T follicular helper cell (primary cell): Measurements from ENCODE around the gene PLA2G4D.

Experiments used
- DNase-seq: peaks from one replicate; pipeline ENCODE4 v3.0.0-alpha.2; 2020; ENCODE audit warnings: low read depth

PLA2G4D gene

DNA sequence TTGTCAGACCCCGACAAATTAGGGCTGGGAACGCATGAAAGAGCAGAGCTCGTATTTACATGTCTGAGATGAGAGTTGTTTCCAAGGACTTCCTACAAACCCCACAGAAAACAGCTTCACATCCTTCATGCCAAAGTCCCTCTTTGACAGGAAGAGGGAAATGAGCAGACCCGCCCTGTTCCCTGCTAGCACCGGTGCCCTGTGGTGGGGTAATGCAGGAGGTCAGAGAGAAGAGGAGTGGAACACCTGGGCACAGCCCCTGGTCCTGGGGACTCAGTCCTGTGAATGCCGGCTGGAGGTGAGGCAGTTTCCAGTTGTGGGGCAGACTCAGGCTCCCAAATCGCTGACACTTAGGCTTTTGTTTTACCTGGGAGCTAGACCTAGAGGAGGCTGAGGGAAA is 4.0 kb downstream of the PLA2G4D start:
- no peak for DNase-seq

DNA sequence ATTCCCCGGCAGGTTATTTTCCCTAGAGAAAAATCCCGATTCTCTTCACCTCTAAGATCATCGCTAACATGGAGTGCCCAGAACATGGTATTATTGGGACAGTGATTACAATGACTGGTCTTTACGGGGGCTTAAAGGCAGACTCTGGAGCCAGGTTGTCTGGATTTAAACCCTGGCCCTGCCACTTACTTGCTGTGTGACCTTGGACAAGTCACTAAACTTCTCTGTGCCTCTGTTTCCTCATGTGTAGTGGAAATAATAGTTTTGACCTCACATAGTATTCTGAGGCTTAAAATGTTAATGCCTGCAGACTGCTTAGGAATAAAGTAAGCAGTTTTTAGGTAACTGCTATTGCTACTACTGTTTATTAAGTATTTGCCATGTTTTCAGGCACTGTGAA is 4.4 kb downstream of the PLA2G4D start:
- no peak for DNase-seq

DNA sequence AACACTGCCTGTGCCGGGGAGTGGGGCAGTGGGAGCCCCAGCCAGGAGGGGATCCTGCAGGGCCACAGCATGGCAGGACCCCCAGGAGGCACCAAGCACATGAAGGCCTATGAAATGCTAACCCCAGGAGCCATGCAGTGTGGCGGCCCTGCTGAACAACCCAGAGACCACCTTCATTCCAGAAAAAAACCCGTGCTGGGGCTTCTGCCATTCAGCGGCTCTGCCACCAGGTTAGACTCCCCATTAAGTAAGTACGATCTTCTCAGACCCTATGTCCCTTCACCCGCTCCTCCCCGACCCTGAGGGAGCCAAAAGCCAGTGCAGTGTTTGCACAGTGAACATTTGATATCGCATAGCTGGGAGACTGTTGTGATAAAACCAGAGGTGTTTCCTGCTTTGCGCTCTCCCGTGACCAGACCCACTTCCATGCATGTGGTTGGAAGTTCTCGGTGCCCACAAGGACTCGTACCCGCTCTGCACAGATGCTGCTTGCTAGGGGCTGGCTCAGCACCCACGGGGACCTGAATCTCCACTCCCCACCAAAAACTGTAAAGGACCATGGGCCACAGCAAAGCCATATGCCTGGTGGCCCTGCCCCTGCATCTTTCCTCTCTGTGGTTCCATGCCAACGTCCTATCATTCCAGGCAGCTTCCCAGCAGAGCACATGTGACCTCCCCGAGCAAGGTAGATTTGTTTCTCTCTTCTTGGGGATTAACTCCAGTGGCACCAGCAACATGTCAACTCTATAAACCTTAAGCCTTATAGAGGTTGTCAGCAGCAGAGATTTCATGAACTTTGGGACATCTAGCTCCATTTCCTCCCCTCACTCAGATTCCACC is 5.3 kb downstream of the PLA2G4D start:
- no peak for DNase-seq

DNA sequence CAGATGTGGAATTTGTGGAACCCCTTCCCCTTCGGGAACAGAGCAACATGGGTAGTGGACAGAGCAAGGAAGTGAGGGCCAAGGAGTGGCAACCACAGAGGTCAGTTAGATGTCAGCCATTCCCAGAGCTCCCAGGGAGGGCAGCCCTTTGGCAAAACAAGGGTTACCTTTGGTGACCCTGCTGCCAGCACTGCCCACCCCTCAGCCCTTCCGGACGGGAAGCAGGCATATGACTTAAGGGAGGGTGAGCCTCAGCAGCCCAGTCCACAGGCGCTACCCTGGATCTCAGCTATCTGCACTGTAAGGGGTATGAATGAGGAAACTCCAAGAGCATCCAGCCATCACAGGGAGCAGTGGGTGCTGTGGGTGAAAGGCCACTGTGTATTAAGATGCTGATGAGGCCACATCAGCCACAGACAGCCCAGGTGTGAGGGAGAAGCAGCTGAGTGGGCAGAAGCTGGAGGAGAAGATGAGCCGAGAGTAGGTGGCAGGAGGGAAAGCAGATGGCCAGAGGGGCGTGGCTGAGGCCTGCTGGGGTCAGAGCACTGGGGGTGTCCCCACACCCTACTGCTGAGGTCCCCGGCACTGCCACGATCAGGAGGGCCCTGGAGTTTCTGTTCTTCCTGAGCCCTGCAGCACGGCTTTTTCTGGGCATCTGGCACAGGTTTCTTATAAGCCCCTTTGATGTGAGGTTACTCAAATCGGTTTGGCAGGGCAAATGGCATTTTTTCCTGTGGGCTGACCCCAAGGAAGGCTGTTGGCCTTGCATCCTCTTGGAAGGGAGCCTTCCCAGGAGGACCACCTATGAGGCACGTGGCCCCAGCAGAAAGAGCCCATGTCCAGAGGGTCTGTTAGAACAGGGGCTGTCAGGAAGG is 6.2 kb downstream of the PLA2G4D start:
- DNase-seq = no peak

DNA sequence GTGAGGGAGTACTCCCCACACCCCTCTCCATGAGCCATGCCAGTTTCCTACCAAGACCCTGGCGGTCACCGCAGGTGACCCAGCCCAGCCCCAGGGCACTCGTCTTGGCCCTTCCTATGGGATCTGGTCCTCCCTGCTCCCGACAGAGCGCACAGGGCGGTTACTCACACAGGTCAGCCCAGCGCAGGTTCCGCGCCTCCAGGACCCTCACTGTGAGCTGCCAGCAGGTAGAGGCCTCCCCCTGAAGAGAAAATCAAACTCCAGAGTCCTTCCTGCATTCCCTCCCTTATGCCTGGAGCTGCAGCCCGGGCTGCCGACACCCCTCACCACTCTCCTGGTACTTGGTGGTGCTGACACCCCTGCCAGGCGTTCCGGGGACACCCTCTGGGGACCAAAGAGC is 6.9 kb downstream of the PLA2G4D start:
- no peak for DNase-seq

DNA sequence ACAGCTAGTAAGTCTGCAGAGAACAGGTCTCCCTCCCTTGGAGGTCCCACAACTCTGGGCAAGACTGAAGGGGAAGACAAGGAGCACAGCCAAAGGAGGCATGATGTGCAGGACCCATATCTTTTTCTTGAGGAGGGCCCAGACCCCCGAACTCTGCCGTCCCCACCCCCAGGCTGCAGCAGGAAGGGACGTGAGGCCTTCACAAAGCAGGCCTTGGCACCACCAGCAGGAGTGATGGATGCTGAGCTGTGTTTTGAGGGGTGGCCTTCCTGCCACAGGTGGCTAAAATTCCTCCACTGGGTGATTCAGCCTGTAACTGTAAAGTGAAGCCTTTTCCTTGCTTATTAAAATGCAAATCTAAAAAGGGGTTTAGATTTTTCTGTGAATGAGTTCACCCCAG is 8.6 kb downstream of the PLA2G4D start:
- DNase-seq = no peak

DNA sequence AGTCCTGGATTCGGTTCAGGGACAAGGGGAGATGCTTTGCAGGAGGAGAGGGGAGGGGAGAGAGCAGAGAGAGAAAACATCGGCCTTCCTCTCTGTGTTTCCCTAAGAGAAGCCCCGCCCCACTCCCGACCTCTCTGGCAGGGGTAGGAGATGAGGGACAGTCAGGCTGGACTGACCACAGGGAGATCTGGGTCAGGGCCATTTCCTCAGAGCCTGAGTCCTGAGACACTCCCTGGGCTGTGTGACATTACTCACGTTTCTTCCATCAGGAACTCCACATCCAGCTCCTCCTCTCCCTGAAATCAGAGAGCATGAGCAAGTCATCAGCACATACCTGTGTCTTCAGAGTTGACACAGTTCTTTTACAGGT is 9.1 kb downstream of the PLA2G4D start:
- DNase-seq = no peak

DNA sequence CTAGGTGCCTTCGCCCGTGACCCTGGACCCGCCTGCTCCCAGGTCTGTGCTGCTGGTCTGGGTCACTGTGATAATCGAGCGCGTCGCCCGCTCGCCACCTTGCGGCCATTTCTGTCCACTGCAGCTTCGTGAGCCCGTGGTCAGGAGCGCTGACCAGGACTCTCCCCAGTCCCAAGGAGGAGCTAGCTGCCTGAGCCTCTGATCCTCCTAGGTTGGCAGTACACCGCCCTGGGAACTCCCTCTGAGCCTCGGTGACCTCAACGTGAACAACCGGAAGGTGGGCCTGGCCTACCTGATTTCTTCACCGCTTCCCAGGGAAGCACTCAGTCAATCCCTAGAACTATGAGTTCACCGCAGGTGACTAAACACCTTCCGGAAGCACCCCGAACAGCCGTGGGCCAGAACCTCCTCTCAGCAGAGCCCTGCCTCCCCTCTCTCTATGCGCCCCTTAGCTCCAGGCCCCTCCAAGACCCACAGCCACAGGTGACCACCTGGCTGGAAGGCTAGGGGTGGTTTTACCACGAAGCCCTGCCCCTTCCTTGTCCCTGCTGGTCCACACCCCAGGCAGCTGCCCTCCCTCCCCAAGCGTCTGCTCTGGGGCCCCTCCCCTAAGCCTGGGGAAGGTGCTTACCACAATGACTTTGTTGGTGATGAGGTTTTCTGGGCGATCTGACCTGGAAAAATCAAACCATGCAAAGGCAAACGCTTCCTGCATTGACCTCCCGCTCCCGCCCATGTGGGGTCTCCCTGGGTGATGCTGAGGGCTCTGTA is 9.7 kb downstream of the PLA2G4D start:
- DNase-seq = no peak

DNA sequence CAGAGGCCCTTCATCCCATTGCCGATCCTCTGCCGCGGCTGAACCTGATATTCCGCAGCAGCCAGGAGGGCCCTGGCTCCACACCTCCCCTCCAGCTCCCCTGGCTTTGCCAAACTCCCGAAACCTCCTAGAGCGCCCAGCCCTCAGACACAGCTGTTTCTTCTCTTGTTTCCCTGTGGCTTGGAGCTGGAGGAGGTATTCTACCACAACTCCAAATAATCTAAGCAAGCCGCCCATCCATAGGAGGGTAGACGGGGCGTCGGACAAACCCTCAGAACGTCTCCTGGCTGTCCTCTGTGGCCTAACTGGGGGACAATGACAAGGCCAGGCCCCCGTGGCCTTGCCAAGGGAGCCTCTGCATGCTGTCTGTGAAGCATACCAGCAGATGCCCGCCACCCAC is 10.4 kb downstream of the PLA2G4D start:
- DNase-seq = no peak

DNA sequence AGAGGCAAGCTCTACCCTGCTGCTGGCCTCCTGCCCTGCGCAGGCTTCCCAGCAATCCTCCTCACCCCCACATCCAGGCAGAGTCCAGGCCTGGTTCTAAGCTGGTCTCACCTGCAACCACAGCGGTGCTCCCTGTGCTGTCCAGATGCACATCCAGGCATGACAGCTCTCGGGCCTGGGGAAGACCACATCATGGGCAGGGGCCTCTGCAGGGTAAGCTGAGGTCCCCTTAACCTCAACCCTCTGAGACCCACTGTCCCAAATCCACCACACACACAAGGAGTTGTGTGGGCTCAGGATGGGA is 10.8 kb downstream of the PLA2G4D start:
- DNase-seq = no peak

DNA sequence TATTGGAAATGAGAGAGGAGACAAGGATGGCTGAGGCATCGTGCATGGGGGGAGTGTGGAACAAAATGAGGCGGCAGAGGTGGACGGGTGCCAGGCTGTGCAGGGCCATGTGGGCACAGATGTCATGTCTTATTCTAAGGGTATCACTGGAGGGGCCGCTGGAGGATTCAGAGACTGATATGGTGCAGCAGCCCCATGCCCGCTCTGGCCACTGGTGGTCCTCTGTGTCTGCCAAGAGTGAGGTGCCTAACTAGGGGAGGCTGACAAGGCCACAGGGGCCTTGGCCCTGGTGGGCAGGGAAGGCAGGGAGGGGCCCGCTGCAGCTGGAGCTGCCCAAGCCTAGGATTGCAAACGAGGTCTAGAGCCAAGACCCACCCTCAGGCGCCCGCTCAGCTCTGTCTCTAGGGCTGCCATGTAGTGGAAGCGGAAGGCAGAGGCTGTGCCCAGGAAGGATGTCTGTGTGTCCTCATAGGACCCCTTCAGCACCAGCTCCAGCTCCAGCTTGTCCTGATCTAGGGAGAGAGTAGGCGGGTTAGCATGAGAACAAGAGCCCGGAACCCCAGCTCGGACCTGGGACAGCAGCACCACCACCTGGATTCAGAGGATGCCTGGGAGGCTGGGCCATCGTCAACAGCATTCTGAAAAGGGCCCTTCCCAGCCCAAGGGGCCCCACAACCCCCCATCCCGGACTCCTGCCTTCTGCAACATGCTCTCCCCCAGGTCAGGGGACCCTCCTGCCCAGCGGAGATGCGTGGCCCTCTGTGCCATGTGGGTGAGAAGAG is 11.3 kb downstream of the PLA2G4D start:
- DNase-seq = no peak

DNA sequence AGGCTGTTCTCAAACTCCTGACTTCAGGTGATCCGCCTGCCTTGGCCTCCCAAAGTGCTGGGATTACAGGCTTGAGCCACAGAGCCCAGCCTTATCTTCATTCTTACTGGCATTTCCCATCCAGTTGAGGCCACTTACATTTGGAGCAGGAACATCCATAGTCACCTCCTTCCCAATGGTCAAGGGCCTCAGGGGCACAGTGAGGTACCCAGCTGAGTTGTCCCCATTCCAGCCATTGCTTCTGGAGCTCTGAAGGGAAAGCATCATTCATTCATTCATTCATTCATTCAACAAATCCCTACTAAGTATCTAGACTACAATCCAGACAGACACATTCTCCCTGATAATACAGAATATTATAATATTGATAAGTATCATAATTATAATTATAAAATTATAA is 12.2 kb downstream of the PLA2G4D start:
- no peak for DNase-seq

DNA sequence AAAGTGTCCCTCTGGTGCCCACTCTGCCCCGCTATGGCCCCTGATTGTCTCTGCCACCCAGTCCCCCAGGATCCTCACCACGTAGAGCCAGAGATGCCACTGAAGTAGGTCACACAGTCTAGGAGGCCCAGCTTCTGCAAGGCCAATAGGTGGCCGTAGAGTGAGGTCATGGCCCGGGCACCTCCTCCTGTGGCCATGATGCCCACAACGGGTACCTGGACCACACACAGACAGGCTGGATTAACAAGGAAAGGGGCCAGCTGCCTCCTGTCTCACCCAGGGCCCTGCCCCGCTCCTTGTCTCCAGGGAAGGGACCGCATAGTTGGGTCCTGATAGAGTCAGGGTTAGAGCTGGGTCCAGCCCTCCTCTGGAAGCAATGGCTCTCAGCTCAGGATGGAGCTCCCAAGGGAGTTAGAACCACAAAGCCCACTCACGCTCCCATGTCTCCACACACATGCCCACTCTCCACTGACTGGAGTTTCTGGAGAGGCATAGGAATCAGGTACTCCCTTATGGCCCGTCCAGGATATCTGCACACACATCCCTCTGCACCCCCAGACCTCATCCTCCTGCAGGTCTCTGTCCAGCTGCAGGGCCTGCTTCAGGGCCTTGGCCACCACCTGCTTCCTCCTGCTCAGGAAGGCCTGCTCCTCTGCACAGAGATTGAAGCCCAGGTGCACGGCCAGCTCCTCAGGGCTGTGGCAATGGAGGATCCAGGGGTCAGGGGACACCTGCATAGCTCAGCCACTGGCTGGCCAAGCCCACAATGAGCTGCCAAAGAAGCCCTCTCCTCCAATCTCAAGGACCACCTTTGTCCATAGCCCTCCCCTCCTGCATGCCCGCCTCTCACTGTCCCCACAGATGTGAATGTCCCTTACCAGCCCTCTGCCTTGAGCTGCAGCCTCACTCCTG is 13.2 kb downstream of the PLA2G4D start:
- DNase-seq = no peak

DNA sequence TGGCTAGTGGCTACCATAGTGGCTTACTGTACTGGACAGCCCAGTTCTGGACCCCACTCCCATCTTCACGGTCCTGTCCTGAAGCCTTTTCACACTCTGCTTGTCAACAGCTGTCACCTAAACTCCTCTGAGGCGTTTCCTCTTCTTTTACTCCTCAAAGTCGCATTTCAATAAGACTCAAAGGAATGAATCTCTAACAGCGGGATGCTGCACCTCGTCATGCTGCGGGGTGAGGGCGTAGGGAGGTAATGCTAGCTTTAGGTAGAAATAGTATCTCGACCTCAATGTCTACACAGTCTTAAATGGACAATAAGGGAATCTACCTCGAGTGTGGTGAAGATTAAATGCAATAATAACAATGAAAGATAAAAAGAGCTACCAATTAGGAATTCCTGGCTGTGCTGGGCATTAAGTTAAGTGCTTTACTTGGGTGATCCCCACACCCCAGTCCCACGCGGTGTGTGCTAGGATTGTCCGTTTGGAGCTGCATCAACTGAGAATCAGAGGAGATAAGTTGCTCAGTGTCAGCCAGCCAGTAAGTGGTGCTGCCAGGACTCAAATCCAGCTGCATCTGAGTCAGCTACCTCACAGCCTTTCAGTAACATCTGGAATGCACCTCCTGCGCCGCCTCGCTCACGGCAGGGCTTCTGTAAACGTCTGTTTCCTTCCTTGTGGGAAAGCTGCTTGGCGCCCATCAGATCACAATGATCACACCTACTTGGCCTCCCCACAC is 14.0 kb downstream of the PLA2G4D start:
- DNase-seq = no peak

DNA sequence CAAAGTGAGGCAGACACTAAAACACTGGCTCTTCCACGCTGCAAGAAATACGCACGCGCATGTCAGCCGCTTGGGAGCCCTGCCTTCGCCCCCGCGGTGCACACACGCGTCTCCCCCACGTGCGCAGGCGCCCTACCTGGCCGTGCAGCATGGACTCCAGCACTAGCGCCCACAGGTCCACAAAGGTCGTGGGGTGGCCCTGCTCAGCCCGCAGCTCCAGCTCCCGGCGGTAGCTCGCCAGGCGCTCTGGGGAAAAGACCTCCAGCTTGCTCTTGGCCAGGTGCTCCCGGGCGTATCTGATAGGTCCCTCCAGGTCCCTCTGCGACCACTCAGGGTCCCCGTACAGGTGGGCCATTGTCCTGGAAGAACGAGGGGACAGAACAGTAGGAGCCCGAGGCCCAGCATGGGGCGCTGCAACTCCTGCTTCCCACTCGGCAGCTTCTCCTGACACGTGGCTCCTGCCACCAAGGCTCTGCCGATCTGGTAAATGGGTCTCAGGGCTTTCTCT is 14.9 kb downstream of the PLA2G4D start:
- no peak for DNase-seq

DNA sequence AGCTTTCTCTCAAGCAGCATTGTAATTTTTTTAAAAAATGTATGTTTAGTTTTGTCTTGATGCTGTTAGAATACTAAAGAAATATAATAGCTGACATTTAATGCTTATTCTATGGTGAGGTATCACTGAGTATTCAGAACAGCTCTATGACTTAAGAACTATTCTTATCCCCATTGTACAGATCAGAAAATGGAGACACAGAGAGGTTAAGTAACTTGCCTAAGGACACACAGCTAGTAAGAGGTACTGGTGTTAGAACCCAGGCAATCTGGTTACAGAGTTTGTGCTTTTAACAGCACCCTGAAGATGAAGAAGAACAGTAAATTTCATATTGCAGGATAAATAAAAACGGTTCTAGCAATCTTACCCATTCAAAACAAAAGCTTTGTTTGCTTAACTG is 15.5 kb downstream of the PLA2G4D start:
- DNase-seq = no peak

DNA sequence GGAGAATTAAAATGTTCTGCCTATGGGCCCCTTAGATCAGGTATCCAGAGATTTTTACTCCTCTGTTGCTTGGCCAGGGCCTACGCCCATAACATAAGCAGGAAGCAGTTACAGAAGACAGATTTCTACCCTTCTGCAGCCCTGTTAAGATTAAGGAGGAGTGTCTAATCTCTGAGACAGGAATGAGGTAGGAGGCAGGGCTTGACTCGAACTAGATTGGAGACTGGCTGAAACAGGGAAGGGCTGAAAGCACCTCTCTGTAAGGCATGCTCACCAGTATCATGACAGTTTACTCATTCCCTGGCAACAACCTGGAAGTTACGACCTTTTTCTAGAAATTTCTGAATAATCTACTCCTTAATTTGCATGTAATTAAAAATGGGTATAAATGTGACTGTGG is 16.7 kb downstream of the PLA2G4D start:
- DNase-seq = no peak

DNA sequence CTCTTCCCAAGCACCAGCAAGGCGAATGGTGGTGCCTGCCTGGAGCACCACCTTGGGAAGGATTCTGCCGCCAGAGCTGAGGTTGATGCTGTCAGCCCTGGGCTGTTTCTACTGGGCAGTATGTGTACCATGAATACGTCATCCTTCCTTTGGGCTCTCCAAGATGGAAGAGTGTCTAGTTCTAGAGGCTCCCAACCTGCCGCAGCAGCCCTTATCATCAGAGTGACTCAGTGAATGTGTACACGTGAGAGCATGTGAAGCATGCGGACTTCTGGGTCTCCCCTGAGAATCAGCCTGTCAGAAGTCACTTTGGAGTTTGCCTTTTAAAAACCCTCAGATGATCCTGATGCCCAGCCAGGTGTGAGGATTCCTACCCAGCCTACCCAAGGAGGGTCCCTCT is 20.9 kb downstream of the PLA2G4D start:
- DNase-seq = no peak

DNA sequence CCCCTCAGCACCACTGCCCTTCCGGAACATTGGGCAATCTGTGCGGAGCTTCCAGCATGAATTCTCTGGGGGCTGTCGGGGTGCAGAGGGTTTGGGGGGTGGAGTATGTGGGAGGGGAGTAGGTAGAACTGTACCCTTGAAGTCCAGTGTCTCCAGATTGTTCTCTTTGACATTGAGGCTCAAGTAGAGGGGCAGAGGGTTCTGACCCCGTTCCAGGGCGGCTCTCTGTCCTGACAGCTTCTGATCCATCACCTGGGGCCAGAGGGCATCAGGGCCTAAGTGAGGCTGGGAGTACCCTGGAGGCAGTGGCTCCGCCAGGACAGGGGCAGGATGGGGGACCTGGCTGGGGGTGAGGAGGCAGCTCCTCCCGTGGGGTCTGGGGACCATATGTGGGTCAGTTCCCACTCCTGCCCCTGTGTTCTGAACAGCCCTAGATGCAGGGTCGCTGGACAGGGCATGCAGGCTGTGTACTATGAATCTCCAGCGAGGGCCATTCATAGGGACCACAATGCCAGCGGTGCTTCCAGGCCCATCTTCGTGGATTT is 22.1 kb downstream of the PLA2G4D start:
- DNase-seq = no peak

DNA sequence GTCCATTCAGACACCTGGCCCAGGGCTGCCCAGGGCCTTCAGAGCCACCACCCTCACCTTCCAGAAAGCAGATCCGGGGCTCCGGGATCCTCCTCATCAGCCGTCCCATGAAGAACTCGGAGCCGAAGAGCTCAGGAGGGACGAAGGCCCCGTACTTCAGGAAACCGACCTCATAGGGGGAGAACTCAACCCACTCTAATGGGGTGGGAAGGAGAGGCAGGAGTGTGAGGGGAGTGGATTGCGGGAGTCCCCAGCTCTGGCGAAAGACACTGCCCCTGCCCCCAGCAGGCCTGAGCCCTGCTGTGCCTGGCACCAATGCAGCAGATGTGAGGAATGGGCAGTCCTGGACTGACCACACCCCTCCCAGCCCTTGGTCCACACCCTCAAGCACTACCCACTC is 22.6 kb downstream of the PLA2G4D start:
- no peak for DNase-seq
